Stimulated activated CD4-positive, alpha-beta T cell treated with anti-CD3 and anti-CD28 coated beads, Interleukin-1b, Interleukin-23, amount 100 ng/mL, for 1 hour (primary cell): ENCODE results near the gene DYNLT2.

Source experiments
- DNase-seq, 2 donors: peaks; one replicate each; pipeline ENCODE4 v3.0.0-alpha.2; 2020; ENCODE audit warnings: low read depth in 2 of 2

The DYNLT2 gene, protein sequence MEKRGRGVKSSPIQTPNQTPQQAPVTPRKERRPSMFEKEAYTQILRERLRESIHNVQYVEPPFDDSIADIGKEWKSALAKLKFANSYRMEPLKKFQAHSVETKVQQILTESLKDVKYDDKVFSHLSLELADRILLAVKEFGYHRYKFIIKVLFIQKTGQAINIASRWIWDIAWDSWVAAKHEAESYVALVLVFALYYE

DNA sequence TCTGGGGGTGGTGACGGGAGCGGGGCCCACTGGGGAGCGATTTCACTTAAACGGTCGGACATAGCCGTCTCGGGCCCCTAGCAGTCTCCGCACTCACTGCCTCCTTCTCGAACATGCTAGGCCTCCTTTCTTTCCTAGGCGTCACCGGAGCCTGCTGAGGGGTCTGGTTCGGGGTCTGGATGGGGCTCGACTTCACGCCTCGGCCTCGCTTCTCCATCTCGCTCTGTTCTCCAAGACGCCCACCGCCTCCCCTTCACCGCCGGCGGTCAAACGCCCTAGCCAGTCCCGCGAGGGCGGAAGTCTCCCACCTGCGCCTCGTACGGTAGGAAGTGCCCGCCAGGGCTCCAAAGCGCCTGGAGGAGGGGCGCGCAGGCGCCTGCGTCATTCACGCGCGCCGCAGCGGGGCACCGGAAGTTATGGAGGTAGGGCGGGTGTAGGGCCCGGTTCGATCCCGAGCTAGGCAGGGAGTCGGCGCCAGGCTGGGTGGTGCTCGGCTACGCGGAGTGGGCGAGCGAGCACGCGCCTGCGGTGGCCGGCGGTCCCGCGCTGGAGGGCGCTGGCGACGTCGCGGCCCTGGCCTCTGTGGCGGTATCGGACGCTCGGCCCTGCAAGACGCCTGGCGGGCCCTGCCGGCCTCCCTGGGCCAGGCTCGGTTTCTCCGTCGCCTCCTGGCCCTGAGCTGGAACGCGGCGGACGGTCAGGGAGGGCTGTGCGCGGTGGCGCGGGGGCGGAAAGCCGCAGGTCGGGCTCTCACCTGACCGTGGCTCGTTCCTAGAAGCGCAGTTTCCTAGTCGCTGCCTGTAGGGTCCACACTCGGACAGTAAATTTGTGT, at the start of gene DYNLT2, which contains the start of gene ERMARD:
TSS of gene DYNLT2 (minus strand) at position 331 of the 832 bp plus-strand sequence. CDS start at position 217, 114 bp downstream.
TSS of gene ERMARD (plus strand) at position 381 of the 832 bp plus-strand sequence. CDS start at position 417, 36 bp downstream.
- peak; percentile 73 to 84 for DNase-seq

DNA sequence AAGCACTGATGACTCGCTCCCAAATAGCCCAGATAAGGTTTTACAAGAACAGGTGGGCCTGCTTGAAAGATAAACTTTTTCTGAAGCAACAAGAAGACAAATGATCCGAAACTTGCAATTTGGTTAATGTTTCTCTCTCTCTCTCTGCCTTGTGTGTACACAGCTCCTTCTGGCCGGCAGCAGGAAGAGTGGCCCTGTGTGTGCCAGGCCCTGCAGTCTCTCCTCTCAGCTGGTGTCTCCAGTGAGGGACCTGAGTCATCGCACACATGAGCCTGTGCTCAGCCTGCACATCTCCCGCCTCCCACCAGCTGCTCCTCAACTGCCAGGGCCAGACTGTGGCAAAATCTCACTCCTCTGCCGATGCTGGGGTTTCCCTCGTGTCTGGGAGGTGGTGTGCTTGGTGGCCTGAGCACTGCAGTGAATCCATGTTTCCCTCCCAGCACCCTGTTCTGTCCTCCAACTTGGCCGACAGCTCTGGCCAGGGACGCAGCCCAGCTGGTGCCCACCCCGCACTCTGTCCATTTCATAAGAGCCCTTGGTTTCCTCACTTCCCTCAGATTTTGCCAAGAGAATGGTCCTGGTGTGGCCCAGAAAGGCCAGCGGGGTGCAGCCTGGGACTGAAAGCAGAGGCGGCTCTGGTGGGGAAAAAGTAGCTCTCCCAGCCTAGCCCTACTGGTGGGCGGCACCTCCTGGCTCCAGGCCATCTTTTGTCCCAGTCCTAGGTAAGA, 49.5 kb upstream of the DYNLT2 start:
- DNase-seq, result no peak

DNA sequence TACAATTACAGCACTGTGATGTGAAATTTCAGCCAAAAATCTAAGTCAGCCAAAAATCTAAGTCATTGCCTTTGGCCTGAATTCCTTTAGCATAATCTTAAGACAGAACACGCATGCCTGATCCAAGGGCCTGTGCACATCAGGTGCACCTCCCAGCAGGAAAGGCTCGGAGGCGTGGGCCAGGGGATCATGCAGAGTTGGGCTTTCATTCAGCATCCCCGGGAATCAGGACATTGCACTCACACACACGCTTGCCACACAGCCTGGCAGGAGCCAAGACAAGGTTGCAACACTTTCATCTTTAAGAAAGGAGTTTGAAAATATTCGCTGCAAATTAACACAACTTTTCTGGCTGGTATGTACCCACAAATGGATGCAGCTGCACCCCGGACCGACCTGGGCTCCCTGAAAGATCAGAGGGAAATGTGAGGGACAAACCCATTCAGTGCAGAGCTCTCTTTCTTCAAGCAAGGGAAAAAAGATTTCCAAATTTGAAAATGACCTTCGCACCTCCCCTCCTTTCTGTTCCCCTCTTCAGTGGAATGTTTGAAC, 48.8 kb upstream of the DYNLT2 start:
- no peak for DNase-seq

DNA sequence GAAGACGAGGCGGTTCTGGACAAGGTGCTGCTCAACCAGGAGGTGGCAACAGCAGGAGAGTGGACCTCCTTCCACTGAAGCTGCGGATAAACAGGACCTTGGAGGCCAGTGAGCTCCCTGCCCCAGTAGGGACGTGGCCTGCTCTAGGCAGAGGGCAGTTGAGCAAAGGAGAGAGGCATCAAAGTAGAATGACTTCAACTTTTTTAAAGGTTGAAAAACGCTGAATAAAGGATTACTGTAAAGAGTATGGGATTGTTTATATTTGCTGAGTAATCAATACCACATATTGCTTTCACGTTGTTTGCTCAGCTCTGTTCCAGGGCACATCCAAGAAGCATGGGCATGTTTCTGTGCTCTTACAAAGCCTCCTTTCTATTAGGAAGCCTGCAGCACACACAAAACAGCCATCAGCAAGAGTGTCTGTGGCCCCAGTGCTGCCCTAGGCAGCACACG, 48.1 kb upstream of the DYNLT2 start:
- no peak for DNase-seq

DNA sequence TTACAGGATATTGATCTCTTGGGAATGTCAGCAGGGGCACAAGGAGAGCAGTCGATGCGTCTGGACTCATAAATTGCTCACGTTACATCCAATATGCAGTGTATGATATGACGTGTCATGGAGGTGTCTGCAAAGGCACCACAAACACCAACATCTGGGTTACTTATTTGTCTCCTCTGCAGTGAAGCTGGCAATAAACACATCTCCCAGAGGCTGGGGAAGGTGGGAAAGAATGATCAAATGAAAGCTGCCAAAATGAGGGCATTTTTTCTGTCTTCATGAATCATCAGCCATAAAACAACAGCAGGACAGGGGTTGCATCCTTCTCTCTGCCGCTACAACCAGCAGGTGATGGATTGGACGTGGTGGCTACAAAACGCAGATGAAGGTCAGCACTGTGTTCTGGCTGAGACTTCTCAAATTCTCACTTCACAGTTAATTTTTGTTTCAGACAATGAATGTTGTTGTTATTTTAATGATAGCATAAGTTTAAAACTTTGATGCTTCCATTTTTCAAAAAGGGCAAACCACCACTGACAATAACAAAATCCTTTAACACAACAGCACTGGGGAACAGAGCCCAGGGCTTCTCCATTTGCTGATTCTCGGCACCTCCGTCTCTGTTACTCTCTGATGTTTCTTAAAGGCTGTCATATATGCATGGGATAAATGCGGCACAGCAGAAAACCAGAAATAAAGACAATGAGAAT, 47.5 kb upstream of the DYNLT2 start:
- no peak for DNase-seq

DNA sequence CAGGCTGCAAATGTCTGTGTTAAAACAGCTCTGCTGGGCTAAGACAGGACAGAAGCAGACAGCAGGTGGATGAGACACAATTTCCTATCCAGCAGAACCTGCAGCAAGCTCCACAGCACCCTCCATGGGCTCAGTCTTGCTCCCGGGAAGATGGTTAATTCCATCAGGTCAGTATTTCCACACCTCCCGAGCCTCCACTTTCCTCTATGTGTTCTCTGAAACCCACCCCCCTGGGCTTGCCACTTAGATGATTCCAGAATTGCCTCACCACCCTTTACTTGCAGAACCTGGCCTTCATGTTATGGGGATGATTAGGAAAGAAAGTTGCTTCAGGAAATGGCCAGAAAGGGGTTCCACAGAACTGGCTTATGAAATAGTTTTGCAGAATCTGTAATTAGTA, 43.8 kb upstream of the DYNLT2 start:
- DNase-seq, result no peak

DNA sequence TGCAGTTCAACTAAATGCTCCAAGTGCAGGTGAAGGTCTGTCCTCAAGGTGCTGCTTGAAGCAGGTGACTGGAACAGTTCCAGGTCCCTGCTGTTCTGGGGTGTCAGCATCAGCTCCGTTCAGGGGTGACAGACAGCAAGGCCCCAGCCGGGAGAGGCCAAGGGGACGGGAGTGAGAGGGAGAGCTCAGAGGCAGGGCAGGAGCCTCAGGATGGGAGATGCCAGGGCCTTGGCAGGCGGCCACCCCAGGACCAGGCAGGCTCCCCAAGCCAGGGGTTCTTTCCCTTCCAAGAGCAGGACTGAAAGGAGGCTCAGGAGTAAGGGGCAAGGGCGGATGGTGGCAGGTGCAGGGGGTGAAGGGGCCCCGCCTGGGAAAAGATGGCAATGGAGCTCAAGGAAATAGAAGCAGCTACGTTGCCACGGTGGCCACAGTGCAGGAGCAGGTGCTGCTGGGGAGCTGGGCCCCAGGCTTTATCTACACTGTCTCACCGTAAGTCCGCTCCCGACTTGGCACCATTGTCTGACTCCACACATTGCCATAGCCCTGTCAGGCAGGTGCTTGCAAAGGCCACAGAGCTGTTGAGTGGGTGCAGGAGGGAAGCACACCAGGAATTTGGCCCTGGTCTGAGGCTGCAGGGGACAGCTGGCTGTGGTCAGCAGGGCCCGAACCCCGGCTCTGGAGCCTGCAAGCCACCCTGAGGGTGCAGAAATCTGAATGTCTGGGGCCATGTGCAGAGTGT, 43.1 kb upstream of the DYNLT2 start:
- DNase-seq, result no peak

DNA sequence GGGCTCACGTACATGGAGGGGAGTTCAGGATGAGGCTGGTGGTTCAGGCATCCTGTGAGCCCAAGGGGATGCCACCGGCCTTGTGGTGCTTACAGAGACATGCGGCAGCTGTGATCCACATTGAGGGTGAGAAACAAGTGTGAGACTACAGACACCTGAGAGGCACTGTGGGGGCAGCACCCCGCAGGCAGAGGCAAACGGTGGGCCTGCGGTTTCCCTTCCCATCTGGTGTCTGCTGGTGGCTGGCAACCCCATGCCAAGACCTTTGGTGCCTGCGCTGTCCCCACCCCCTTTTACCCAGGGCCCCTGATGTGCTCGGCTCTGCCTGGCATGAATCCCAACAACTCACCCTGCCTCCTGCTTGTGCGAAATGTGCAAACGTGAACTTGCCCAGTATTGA, 42.0 kb upstream of the DYNLT2 start:
- DNase-seq, result no peak

DNA sequence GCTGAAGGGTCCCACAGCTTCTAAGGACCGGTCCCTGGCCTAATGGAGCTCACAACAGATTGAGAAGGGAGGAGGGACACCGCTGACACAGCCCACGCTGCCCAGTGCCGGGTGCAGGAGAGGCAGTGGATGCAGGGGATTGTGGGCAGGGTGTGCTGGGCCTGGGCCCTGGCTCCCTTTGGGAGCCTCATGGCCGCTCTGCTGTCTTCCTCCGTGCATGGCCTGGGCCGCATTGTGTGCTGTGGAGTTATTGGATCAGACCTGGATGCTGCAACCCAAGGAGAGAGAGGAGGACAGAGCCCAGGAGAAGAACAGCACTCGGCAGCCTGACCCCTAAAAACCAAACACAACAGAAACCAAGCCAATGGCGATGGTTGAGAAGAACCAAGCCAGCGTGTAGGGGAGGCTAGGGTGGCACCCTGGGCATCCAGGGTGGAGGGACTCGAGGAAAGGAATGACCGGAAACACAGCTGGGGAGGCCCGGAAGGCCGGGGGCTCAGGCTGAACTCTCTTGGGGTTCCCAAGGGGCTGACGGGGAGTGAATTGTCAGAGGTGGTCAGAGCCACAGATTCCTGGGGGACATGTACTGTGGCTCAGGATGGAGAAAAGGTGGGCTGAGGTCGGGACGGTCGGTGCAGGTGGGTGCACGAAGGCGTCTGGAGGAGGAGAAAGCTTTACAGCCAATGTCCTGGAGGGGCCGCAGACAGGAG, 41.1 kb upstream of the DYNLT2 start:
- no peak for DNase-seq

DNA sequence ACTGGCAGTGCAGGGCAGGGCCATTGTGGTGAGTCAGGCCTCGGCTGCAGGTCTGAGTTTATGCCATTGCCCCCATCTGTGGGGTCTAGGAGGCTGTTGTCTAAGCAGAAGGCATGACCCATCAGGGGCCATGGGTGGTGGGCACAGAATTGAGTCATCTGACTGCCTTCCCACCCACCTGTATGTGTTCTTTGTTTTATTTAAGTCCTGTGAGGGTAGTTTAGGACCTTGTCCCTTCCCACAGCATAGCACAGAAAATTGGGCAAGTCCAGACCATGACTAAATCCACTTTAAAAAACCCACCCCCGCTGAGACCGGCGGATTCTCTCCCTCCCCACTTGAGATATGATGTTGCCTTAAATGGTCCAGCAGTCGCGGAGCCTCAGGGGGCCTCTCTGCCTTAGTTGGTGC, 40.4 kb upstream of the DYNLT2 start:
- DNase-seq, result no peak

DNA sequence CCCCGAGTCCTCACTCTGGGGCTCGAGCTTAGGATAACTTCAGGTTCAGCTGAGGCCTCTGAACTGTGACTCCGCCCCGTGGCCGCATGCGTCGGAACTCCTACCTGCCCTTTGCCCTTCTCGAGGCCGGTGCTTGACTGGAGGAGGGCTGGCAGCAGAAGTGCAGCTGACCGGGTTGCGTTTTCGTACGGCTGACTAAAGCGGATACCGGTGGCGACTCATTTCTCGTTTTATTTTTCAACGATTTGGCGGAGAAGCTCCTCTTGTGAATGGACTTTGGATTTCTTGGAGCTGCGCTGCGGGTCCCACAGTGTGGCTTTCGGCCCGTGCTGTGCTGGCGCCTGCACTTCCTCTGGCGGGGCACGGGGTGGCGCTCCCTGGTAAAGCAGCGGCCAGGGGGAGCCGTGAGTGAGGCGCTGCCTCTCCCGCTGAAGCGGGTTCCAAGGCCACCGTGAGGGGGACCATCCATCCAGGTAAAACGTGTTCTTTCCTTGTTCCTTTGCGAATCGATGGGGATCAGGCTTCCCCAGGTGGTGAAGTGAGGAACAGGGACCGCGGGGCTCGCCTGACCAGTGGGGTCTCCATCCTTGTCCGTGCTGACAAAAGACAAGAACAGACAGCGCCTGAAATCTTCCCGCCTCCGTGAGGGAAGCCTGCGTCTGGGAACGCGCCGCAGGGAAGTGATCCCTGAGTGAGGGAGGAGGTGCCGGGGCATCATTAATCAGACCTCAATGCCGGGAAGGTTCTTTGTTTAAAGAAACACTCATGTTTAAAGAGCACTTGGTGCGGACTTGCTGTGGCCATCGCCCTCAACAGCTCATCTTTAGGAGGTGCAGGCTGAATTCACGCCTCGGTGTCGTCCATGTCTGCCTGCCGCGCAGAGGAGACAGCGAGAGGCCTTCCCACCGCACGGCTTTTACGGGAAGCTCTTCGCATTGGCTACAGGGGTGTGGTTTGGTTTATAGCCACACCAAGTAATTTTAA, 38.9 kb upstream of the DYNLT2 start:
- DNase-seq, result peak; percentile 36 to 57

DNA sequence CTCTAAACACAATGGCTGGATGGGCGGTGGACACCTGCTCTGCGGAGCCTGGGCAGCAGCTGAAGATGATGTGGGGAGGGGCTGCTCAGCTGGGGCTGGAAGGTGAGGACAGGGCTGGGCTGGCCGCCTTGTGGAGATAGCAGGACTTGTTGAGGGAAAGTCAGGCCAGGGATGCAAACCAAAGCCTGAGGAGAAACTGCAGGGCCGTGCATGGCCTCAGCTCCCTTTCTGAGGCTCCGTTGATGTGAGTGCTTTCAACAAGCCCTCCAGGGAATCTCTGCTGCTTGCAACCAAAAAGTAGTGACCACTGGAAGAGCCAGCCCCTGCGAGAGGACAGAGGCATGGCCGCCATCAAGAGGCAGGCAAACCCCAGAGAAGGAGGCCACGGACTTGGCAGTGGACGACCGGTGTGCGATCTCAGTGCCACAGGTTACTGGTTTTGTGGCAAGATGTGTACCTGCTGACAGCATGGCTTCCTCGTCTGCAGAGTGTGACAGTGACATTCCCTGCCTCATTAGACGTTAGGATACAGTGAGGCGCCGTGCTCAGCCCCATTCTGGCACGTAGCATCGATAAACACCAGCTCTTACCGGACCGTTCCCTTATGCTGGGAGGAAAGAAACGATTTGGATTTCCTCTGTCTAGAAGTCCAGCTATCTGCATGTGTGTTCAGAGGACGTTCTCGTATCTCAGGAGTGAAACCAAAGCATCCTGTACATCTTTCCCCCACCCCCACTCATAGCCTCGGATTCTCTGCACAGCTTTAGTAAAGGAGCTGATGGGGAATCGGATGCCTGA, 38.0 kb upstream of the DYNLT2 start:
- DNase-seq, result no peak

DNA sequence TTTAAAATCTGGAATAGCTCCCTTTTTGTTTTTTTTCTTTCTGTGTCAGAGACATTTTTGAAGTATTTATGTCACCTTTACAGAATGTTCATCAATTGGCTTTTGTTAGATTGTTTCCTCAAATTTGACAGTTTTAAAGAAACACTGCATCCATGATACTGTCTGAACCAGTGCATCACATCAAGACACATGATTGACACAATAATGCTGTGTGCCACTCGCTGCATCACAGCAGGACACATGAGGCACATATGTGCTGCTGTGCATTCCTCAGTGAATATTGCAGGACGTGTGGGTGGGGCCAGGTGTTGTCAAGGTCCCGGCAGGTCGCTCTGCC, 37.4 kb upstream of the DYNLT2 start:
- DNase-seq, result no peak

DNA sequence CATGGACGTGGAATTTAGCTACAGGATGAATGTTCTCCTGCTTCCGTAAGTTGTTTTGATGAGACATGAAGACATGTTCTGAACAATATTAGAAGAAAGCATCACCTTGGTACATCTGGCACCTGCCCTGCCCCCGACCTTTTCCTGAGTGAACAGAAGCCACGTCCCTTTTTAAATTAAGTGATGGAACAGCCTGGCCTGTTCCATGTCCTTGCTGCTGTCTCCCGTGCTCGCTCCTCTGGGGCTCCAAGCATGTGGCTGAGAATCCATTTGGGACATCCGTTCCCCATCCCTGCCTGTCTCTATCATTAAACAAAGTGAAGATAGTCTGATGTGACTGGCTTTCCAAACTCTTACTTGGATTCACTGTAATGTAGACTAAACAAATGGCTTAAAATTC, 36.4 kb upstream of the DYNLT2 start:
- no peak for DNase-seq

DNA sequence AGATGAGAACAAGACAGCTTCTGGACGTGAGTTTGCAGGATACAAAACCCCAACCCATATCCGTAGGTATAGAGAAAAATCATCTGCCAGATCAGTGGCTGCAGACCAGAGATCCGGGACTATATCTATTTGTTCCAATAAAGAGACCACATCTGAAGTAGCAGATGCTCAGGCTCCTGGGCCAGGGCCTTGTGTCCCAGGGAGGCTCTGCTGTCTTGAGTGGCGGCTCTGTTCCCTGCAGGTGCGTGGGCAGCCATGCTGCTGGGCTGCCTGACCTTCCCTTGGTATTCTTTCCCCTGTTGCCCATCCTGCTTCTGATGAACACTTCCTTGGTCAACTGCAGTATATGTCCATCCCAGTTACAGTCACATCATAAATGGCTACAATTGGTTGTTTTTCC, 35.0 kb upstream of the DYNLT2 start:
- DNase-seq, result no peak

DNA sequence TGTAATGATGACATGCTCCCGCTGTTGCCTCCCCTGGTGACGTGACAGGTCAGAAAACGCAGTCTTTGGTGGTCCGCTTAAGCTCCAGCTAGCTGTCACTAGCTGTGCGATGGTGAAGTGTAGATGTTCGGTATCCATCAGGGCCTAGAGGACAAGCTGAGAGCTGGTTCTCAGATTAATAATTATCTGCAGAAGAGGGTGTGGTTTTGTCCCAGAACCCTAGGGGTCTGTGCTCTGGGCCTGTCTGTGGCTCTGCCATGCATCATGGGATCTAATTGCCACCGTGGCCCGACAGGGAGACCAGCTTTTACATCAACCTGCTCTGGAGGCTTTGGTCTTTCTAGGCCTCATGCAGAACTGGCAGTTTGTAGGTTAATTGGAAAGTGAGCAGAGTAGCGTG, 34.2 kb upstream of the DYNLT2 start:
- DNase-seq, result no peak

DNA sequence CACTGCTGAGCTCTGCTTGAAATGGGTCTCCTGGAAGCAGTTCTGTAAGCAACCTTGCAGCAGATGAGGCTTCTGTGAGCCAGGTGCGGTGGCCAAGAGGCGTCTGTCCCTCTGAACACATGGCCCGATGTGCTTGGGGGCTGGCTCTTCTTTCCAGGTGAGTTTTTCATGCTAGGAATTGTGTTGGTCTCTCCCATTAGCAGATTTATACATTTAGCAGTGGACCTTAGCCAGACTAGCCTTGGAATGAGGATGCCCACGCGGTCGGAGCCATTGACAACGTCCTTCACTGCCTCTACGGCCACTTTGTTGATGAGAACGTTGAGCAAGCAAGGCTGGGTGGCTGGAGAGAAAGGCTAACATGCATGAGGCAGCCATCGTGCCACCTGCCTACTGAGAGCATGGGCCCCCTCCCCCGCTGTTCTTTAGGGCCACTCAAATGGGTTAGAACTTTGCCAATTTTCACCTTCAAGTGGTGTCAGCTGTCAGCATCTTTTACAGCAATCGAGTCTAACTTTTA, 33.5 kb upstream of the DYNLT2 start:
- no peak for DNase-seq
